GM12873 (cell line): Measurements from ENCODE around the gene STMP1.

Experiments used
- CTCF ChIP-seq: IDR thresholded peaks from 2 replicates; pipeline ENCODE4 v1.5.1; 2012; ENCODE audit warnings: low read depth, mild to moderate bottlenecking, moderate library complexity, low read length, control low read depth; ENCODE audit not compliant: insufficient read depth; ENCODE audit errors: missing control alignments

Gene STMP1

GRCh38 chr7:135692055-135692454 lies 29.7 kb downstream of the STMP1 start:
- no peak for TF ChIP-seq CTCF

DNA sequence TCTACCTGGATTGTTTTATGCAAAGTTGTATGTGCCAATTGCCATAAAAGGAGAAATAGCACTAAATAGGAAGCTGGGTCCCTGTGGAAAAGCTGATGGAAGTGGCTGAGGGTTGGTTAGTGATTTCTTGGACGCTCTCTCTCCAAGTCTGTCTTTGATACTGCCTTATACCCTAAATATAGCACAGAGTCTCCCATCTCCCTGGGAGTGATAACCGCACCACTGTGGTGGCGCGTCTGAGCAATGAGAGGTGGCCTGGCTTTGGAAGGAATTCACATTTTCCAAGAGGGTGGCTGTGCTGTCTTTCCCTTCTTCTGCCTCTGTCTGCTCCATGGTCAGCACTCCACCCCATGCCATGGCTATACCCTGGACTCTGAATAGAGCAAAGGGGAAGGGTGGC lies 31.2 kb downstream of the STMP1 start:
- TF ChIP-seq CTCF: no peak

- TF ChIP-seq CTCF: no peak
Measured at GRCh38 chr7:135697276-135698049, 35.1 kb downstream of the STMP1 start.

DNA sequence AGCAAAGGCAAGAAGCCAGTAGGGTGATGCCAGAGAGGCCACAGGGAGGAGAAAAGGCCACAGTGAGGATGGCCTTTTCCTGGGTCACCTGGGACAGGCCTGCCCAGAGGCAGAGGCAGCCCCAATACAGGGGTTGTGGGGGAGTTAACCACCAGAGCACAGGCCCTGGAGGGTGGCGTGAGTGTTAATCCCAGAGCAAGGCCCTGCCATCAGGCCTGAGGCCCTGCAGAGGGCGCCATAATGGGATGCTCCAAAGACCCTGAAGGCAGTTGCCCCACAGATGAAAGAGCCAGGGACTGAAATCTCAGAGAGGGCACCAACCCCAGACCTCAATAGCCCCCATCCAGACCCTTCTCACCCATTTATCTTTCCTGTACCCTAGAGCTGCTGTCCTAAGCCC lies 41.8 kb downstream of the STMP1 start:
- TF ChIP-seq CTCF: peak; percentile 53

DNA sequence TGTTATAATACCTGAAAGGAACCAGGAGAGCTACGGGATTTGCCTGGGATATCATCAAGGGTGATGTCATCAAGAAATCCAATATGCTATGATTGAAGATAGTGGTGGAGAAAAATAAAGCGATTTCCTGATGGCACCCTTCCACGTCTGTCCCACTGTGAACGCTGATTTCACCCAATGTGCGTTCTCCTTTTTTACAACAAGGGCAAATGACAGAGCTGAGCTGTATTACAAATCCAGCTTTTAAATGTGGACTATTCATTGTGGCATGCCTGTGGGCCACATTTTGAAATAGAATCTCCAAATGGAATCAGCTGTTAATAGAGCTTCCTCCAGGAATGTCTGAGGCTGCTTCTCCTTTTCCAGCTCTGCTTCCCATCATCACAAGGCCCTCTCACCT lies 42.4 kb downstream of the STMP1 start:
- TF ChIP-seq CTCF: no peak

GRCh38 chr7:135706038-135706742 lies 43.9 kb downstream of the STMP1 start:
- no peak for TF ChIP-seq CTCF

- TF ChIP-seq CTCF: no peak
Measured at GRCh38 chr7:135706858-135707569, 44.7 kb downstream of the STMP1 start.
